HFFc6 (cell line): ENCODE measurements around the gene WLS. TPM values are rescaled to one million over a fixed set of nuclear protein-coding genes. Genes with fewer than 3 reads are reported as not detected.

Source experiments
- DNase-seq: peaks from one replicate; pipeline ENCODE4 v3.0.0-alpha.2; 2018
- H3K27ac Mint-ChIP-seq: 2 replicates; pipeline ENCODE4 v1.8.0; 2020; ENCODE audit warnings: mild to moderate bottlenecking, mixed read lengths
- H3K27me3 Mint-ChIP-seq: 2 replicates; pipeline ENCODE4 v1.8.0; 2021; ENCODE audit warnings: mild to moderate bottlenecking, moderate library complexity, mixed read lengths; ENCODE audit not compliant: insufficient read depth
- H3K36me3 Mint-ChIP-seq: 2 replicates; pipeline ENCODE4 v1.8.0; 2021; ENCODE audit warnings: low read depth, mixed read lengths
- H3K4me1 Mint-ChIP-seq: 2 replicates; pipeline ENCODE4 v1.8.0; 2020; ENCODE audit warnings: low read depth, mixed read lengths
- H3K4me3 Mint-ChIP-seq: 2 replicates; pipeline ENCODE4 v1.8.0; 2020; ENCODE audit warnings: mild to moderate bottlenecking, moderate library complexity, mixed read lengths
- H3K9me3 Mint-ChIP-seq: 2 replicates; pipeline ENCODE4 v1.8.0; 2020; ENCODE audit warnings: mild to moderate bottlenecking, mixed read lengths
- long read RNA-seq: library from polyadenylated mRNA; unstranded; transcript quantifications from one replicate; pipeline ENCODE4 v2.0.0, GENCODE V29; 2019
- total RNA-seq, 6 experiments: library from RNA; stranded (reverse); fragmentation: NEBNext Ultra II Directional; extraction: Animal tissue kit (Norgen Biotek cat#: 25700); gene quantifications; 2 replicates in 1 of 6; 3 replicates in 5 of 6; pipeline ENCODE4 v1.2.3, GENCODE V29; 2021
- TF ChIP-seq, protein P1 (sequence below): fragments of 200-600 bp; sonication (generic); IDR thresholded peaks from 2 replicates; pipeline ENCODE4 v1.5.0; 2021; ENCODE audit warnings: antibody characterized with exemption, mild to moderate bottlenecking

The WLS gene
- total RNA-seq = 10 to 100 TPM; 39.4 to 52.0 (median 42.3) TPM
- long read RNA-seq, transcript WLS-201 (12 exons, 2,748 nt) = major isoform, 16 of 25 reads
- long read RNA-seq, partial matches to known transcripts = 3 of 25 reads
- long read RNA-seq, other reads (novel, unspliced or antisense) = 4 of 25 reads

GRCh38 chr1:68232289-68233148 lies at the start of gene WLS:
Gene WLS, minus strand, starts transcription at chr1:68232523. Its CDS starts 224 bp downstream, at chr1:68232299.
- TF ChIP-seq, protein P1, sequence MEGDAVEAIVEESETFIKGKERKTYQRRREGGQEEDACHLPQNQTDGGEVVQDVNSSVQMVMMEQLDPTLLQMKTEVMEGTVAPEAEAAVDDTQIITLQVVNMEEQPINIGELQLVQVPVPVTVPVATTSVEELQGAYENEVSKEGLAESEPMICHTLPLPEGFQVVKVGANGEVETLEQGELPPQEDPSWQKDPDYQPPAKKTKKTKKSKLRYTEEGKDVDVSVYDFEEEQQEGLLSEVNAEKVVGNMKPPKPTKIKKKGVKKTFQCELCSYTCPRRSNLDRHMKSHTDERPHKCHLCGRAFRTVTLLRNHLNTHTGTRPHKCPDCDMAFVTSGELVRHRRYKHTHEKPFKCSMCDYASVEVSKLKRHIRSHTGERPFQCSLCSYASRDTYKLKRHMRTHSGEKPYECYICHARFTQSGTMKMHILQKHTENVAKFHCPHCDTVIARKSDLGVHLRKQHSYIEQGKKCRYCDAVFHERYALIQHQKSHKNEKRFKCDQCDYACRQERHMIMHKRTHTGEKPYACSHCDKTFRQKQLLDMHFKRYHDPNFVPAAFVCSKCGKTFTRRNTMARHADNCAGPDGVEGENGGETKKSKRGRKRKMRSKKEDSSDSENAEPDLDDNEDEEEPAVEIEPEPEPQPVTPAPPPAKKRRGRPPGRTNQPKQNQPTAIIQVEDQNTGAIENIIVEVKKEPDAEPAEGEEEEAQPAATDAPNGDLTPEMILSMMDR = no peak
- Mint-ChIP-seq H3K27me3 (peaks cover 12% of the 10 kb centered on the region), H3K36me3 (no peaks in the 10 kb centered on the region), H3K9me3 (no peaks in the 10 kb centered on the region), H3K4me1 (peaks cover 33% of the 10 kb centered on the region), H3K4me3 (peak within 1 kb of the TSS; percentile 93), H3K27ac (peak within 1 kb of the TSS; percentile 72)
- peak; percentile 58 for DNase-seq

GRCh38 chr1:68280286-68280685 lies 48.0 kb upstream of the WLS start:
- TF ChIP-seq, protein P1 = no peak
- H3K9me3 Mint-ChIP-seq = no peaks in the 10 kb centered on the region
- H3K4me1 Mint-ChIP-seq = no peaks in the 10 kb centered on the region
- no peaks in the 10 kb centered on the region for H3K36me3 Mint-ChIP-seq
- no peak overlapping the region for H3K27ac Mint-ChIP-seq
- H3K4me3 Mint-ChIP-seq = no peak overlapping the region
- DNase-seq = no peak
- H3K27me3 Mint-ChIP-seq = peaks cover 13% of the 10 kb centered on the region

GRCh38 chr1:68279846-68280245 lies 47.5 kb upstream of the WLS start:
- no peak for DNase-seq
- H3K36me3 Mint-ChIP-seq = no peaks in the 10 kb centered on the region
- H3K27me3 Mint-ChIP-seq = peaks cover 16% of the 10 kb centered on the region
- H3K4me1 Mint-ChIP-seq = no peaks in the 10 kb centered on the region
- H3K9me3 Mint-ChIP-seq = no peaks in the 10 kb centered on the region
- no peak overlapping the region for H3K27ac Mint-ChIP-seq
- TF ChIP-seq, protein P1 = no peak
- H3K4me3 Mint-ChIP-seq = no peak overlapping the region

- H3K36me3 Mint-ChIP-seq = no peaks in the 10 kb centered on the region
- no peaks in the 10 kb centered on the region for H3K9me3 Mint-ChIP-seq
- no peak for DNase-seq
- H3K4me1 Mint-ChIP-seq = no peaks in the 10 kb centered on the region
- H3K27ac Mint-ChIP-seq = no peak overlapping the region
- no peak overlapping the region for H3K4me3 Mint-ChIP-seq
- H3K27me3 Mint-ChIP-seq = peaks cover 19% of the 10 kb centered on the region
- TF ChIP-seq, protein P1 = no peak
Measured at GRCh38 chr1:68278221-68278620, 45.9 kb upstream of the WLS start.

GRCh38 chr1:68276448-68276847 lies 44.1 kb upstream of the WLS start:
- no peak for DNase-seq
- H3K9me3 Mint-ChIP-seq = no peaks in the 10 kb centered on the region

More at GRCh38 chr1:68276448-68276847, 44.1 kb upstream of the WLS start:
- TF ChIP-seq, protein P1 = no peak
- Mint-ChIP-seq H3K27ac (no peak overlapping the region), H3K27me3 (peaks cover 19% of the 10 kb centered on the region), H3K4me3 (no peak overlapping the region), H3K36me3 (no peaks in the 10 kb centered on the region), H3K4me1 (no peaks in the 10 kb centered on the region)
